Measurements from ENCODE around the gene PPM1F. TPM values are rescaled to one million over a fixed set of nuclear protein-coding genes. Genes with fewer than 3 reads are reported as not detected.

Gene PPM1F
- total RNA-seq, 1 experiment from 2014 or later, result 21.1 TPM

DNA sequence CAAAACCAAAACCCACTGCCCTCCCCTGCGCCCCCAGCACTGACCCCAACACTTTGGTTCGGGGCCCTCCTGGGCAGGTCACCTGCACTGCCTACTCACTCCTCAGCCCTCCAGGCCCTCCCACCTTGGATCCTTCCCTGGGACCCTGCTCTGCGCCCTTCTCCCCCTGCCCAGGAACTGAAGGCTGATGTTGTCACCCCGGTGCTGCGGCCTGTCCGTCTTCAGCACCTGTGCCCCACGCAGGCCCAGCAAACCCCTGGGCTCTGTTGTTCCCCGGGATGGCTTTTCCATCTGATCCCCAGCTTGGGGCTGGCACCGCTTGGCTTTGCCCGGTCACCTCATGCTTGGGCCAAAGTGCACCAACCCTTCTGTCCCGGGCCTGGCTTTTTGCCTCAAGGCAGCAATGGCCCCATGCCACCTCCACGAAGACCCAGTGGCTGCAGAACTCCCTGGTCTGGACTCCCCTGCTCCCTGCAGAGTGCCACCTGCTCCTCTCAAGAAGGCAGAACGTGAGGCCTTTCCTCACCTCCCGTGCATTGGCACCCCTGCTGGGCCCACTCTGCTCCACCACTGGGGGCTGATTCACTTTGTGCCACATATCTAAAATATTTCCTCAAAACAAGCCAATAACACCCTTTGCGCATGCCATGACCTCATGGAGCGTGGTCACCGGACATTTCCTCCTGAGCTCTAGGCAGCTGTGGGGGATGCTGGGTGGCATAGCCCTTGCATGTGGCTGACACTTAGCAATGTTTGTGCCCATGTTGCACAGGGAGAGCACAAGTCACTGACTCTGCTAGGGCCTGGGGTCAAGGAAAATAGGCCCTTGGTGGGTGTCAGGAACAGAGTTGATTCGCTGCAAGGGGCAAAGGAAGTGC is 8.8 kb downstream of the PPM1F start:
- TF ChIP-seq, protein P1, sequence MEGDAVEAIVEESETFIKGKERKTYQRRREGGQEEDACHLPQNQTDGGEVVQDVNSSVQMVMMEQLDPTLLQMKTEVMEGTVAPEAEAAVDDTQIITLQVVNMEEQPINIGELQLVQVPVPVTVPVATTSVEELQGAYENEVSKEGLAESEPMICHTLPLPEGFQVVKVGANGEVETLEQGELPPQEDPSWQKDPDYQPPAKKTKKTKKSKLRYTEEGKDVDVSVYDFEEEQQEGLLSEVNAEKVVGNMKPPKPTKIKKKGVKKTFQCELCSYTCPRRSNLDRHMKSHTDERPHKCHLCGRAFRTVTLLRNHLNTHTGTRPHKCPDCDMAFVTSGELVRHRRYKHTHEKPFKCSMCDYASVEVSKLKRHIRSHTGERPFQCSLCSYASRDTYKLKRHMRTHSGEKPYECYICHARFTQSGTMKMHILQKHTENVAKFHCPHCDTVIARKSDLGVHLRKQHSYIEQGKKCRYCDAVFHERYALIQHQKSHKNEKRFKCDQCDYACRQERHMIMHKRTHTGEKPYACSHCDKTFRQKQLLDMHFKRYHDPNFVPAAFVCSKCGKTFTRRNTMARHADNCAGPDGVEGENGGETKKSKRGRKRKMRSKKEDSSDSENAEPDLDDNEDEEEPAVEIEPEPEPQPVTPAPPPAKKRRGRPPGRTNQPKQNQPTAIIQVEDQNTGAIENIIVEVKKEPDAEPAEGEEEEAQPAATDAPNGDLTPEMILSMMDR (conservative IDR thresholded peaks at IDR 0.05), result no peak
- Histone ChIP-seq H3K56ac (ENCODE audit: insufficient read length, low read depth, low read length) (no peak overlapping the region), H4K20me1 (ENCODE audit: control insufficient read depth, insufficient read depth, insufficient read length) (peaks cover 2% of the 10 kb centered on the region), H2BK20ac (ENCODE audit: low read depth, low read length, poor library complexity, severe bottlenecking) (no peak overlapping the region), H3K18ac (ENCODE audit: insufficient read length, low read depth, low read length) (no peak overlapping the region), H3K79me2 (ENCODE audit: insufficient read depth, low read length) (no peaks in the 10 kb centered on the region), H3K4ac (ENCODE audit: low read depth, low read length) (no peak overlapping the region), H3K27me3 (ENCODE audit: insufficient read depth, low read length) (no peaks in the 10 kb centered on the region), H2BK120ac (ENCODE audit: low read depth, low read length, poor library complexity, severe bottlenecking) (no peak overlapping the region), H2AK5ac (ENCODE audit: insufficient read length, low read length) (no peak overlapping the region), H3K4me2 (ENCODE audit: insufficient read depth, insufficient read length, low read length) (no peak overlapping the region), H3K9ac (ENCODE audit: extremely low read depth, insufficient read length, low read length) (no peak overlapping the region), H3K79me1 (ENCODE audit: insufficient read depth, low read depth, low read length, poor library complexity, severe bottlenecking) (no peaks in the 10 kb centered on the region), H2BK12ac (ENCODE audit: insufficient read length, low read depth, low read length) (no peak overlapping the region), H2AFZ (ENCODE audit: low read length) (no peak overlapping the region), H4K8ac (replicated peaks; ENCODE audit: insufficient read length, low read depth, low read length) (no peak overlapping the region), H3K27ac (ENCODE audit: insufficient read length, low read depth, low read length) (no peak overlapping the region), H4K5ac (ENCODE audit: insufficient read length, low read depth, low read length) (no peak overlapping the region), H3K14ac (ENCODE audit: insufficient read depth, low read length) (no peak overlapping the region), H2BK15ac (ENCODE audit: low read depth, low read length) (no peak overlapping the region), H4K91ac (ENCODE audit: insufficient read length, low read depth, low read length) (no peak overlapping the region), H3K4me1 (ENCODE audit: insufficient read depth, low read length) (peaks cover 2% of the 10 kb centered on the region; the same call in 1 of the 2 replicates), H3K9me3 (ENCODE audit: control insufficient read depth, low read depth, low read length) (no peaks in the 10 kb centered on the region), H3K23ac (ENCODE audit: insufficient read length, low read depth, low read length) (no peak overlapping the region), H3K23me2 (ENCODE audit: insufficient read length, low read depth, low read length, poor library complexity, severe bottlenecking) (no peaks in the 10 kb centered on the region), H2BK5ac (ENCODE audit: insufficient read length, low read length) (no peak overlapping the region), H3T11ph (ENCODE audit: low read length) (no peak overlapping the region)
- no CpG with 5 or more reads among the region's 18 CpGs for WGBS (ENCODE audit: extremely low coverage, insufficient read length, low lambda C conversion rate)
- Mint-ChIP-seq H3K4me1 (peaks cover 10 to 20% of the 10 kb centered on the region in 2 experiments), H3K36me3 (ENCODE audit: insufficient read depth in 1 of 3, low read depth in 3 of 3) (peaks cover 6 to 14% (median 10%) of the 10 kb centered on the region in 3 experiments), H3K27me3 (ENCODE audit: low read depth) (peaks cover 2% of the 10 kb centered on the region; the same call in 1 of the 2 replicates), H3K4me3 (no peak overlapping the region), H3K9me3 (no peaks in the 10 kb centered on the region), H3K27ac (no peak overlapping the region; a peak in 1 of 7 replicates)
- DNase-seq, result no peak

All from H9 (cell line).